Measurements from ENCODE around the gene CSNK1A1. TPM values are rescaled to one million over a fixed set of nuclear protein-coding genes. Genes with fewer than 3 reads are reported as not detected.
"Not testable (repeated sequence)": the region's sequence is repeated elsewhere in the genome, so short reads cannot be mapped to it uniquely, and the experiment has no call there.

Gene CSNK1A1
- total RNA-seq, 1 experiment from 2014 or later: 300 TPM

DNA sequence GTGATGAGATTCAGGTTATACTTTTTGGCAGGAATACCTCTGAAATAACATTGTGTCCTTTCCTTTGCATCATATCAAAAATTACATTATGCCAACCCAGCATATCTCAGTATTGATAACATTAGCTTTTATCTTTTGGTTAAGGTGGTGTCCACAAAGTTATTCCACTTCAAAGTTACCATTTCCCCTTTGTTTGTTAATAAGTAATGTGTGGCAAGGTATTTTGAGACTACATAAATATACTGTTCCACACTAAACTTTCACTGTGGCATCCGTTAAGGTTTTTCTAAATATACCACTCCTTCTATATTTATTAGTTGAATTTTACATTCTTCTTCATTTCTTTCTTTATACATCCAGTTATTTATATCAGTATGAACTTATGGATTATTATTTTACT, 16.0 kb upstream of the CSNK1A1 start:
- H3K9me2 ChIP-seq (ENCODE audit: insufficient read depth): no peaks in the 10 kb centered on the region
- no peak overlapping the region for H2AFZ ChIP-seq
- H4K20me1 ChIP-seq (ENCODE audit: insufficient read depth): no peaks in the 10 kb centered on the region
- no peak overlapping the region for H3K4me3 ChIP-seq
- TF ChIP-seq, protein P1, sequence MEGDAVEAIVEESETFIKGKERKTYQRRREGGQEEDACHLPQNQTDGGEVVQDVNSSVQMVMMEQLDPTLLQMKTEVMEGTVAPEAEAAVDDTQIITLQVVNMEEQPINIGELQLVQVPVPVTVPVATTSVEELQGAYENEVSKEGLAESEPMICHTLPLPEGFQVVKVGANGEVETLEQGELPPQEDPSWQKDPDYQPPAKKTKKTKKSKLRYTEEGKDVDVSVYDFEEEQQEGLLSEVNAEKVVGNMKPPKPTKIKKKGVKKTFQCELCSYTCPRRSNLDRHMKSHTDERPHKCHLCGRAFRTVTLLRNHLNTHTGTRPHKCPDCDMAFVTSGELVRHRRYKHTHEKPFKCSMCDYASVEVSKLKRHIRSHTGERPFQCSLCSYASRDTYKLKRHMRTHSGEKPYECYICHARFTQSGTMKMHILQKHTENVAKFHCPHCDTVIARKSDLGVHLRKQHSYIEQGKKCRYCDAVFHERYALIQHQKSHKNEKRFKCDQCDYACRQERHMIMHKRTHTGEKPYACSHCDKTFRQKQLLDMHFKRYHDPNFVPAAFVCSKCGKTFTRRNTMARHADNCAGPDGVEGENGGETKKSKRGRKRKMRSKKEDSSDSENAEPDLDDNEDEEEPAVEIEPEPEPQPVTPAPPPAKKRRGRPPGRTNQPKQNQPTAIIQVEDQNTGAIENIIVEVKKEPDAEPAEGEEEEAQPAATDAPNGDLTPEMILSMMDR (conservative IDR thresholded peaks at IDR 0.05): no peak
- no peak overlapping the region for H3K27ac ChIP-seq
- 0 out of 2 replicates have a peak, but pooled peaks cover 3% of the 10 kb centered on the region for H3K79me2 ChIP-seq (ENCODE audit: low read depth)
- H3K4me1 ChIP-seq (replicated peaks; ENCODE audit: insufficient read depth): peaks cover 24% of the 10 kb centered on the region
- intact Hi-C loops (cut with micrococcal nuclease; ENCODE audit: unreplicated experiment): loop anchor here (10.0 kb wide), 1 partner anchor 832 kb away; no protein-coding TSS in a partner anchor
- H3K27me3 ChIP-seq (ENCODE audit: insufficient read depth, low read depth): no peaks in the 10 kb centered on the region
- H3F3A ChIP-seq (ENCODE audit: insufficient read depth, low read depth): peaks cover 18% of the 10 kb centered on the region
- CTCF ChIA-PET: no interaction called here
- POLR2A ChIA-PET (ENCODE audit: unreplicated experiment): no interaction called here
- H3K9me3 ChIP-seq (ENCODE audit: insufficient read depth, low read depth): no peaks in the 10 kb centered on the region
- no peaks in the 10 kb centered on the region for H3K36me3 ChIP-seq (ENCODE audit: low read depth)
- BruUV-seq (replicated peaks): no TSS peak
- H3K4me2 ChIP-seq: no peak overlapping the region
- no peak for DNase-seq

DNA sequence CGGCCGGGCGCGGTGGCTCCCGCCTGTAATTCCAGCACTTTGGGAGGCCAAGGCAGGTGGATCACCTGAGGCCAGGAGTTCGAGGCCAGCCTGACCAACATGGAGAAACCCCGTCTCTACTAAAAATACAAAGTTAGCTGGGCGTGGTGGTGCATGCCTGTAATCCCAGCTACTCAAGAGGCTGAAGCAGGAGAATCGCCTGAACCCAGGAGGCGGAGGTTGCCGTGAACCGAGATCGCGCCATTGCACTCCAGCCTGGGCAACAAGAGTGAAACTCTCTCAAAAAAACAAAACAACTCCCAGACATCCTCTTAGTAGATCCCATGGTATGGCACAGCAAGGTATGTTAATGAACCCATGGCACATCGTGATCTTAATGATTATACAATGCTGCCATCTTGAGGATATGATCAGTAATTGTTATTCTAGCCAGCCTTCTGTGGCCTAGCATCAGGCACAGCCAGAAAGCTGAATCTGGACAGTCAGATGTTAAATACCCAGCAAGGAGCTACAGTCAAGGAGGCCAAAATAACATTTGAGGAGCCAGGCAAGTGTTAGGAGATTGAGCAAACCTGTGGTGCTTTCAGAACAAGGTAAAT, 13.4 kb upstream of the CSNK1A1 start:
- TF ChIP-seq, protein P1 (conservative IDR thresholded peaks at IDR 0.05): peak; percentile 84
- ChIA-PET CTCF (interaction anchor here (0.6 to 1.3 kb wide), 5 partner anchors 13 to 197 kb away, joined by 3 to 11 read pairs (median 4); partner anchors contain the start of gene CSNK1A1), POLR2A (ENCODE audit: unreplicated experiment) (interaction anchor here (0.6 kb wide), 2 partner anchors 44 to 197 kb away, joined by 3 read pairs; no protein-coding TSS in a partner anchor)
- Histone ChIP-seq H3K27ac (peak overlapping the region; percentile 97; the same call in 1 of the 2 replicates), H3K4me2 (peak overlapping the region; percentile 48; the same call in 1 of the 2 replicates), H3K4me1 (replicated peaks; ENCODE audit: insufficient read depth) (peaks cover 50% of the 10 kb centered on the region), H3F3A (ENCODE audit: insufficient read depth, low read depth) (peaks cover 43% of the 10 kb centered on the region)
- BruUV-seq (replicated peaks); H3K79me2 ChIP-seq (ENCODE audit: low read depth); H3K4me3 ChIP-seq; H4K20me1 ChIP-seq (ENCODE audit: insufficient read depth); H3K27me3 ChIP-seq (ENCODE audit: insufficient read depth, low read depth); H3K9me2 ChIP-seq (ENCODE audit: insufficient read depth); H3K9me3 ChIP-seq (ENCODE audit: insufficient read depth, low read depth); H2AFZ ChIP-seq; H3K36me3 ChIP-seq (ENCODE audit: low read depth): not testable (repeated sequence)
- intact Hi-C loops (cut with micrococcal nuclease; ENCODE audit: unreplicated experiment): loop anchor here (1.0 to 10.0 kb wide), 10 partner anchors 54 to 1387 kb away; no protein-coding TSS in a partner anchor
- peak; percentile 41 to 80 for DNase-seq

DNA sequence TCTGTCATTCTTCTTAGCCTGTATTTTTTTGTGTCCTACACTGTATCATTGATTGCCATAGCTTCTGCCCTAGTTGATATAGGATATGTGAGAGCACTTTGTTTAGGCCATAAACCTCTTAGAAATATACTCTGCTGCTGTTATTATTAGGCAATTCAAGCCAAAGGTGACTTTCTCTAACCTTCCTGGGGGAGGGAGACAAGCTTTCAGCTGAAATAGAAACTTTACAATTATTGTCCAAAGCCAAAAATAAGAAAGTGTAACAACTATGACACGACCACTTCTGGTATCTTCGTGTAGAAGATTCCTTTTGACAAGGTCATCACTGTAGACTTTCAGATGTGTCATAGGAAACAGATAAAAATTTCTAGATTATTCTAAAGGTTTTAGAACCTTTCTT, 12.2 kb upstream of the CSNK1A1 start:
- POLR2A ChIA-PET (ENCODE audit: unreplicated experiment): interaction anchor here (0.7 kb wide), 1 partner anchor 16 kb away, joined by 3 read pairs; no protein-coding TSS in a partner anchor
- CTCF ChIA-PET: interaction anchor here (0.6 to 2.1 kb wide), 7 partner anchors 12 to 653 kb away, joined by 3 to 13 read pairs (median 6); partner anchors contain the start of gene CSNK1A1
- no peaks in the 10 kb centered on the region for H3K9me3 ChIP-seq (ENCODE audit: insufficient read depth, low read depth)
- intact Hi-C loops (cut with micrococcal nuclease; ENCODE audit: unreplicated experiment): loop anchor here (5.0 to 10.0 kb wide), 4 partner anchors 436 to 1386 kb away; no protein-coding TSS in a partner anchor
- no peaks in the 10 kb centered on the region for H3K27me3 ChIP-seq (ENCODE audit: insufficient read depth, low read depth)
- DNase-seq: no peak
- H3K4me3 ChIP-seq: no peak overlapping the region
- no peaks in the 10 kb centered on the region for H3K36me3 ChIP-seq (ENCODE audit: low read depth)
- TF ChIP-seq, protein P1 (conservative IDR thresholded peaks at IDR 0.05): no peak
- no peak for TF ChIP-seq EZH2 (IDR thresholded peaks at IDR 0.05; ENCODE audit: low read depth)
- H3K4me2 ChIP-seq: peak overlapping the region; percentile 48
- BruUV-seq (replicated peaks): no TSS peak
- H4K20me1 ChIP-seq (ENCODE audit: insufficient read depth): no peaks in the 10 kb centered on the region
- no peaks in the 10 kb centered on the region for H3K9me2 ChIP-seq (ENCODE audit: insufficient read depth)
- 0 out of 2 replicates have a peak, but pooled peaks cover 3% of the 10 kb centered on the region for H3K79me2 ChIP-seq (ENCODE audit: low read depth)
- H3K4me1 ChIP-seq (replicated peaks; ENCODE audit: insufficient read depth): peaks cover 53% of the 10 kb centered on the region
- H2AFZ ChIP-seq: peak overlapping the region; percentile 59
- H3F3A ChIP-seq (ENCODE audit: insufficient read depth, low read depth): peaks cover 43% of the 10 kb centered on the region
- peak overlapping the region; percentile 97 for H3K27ac ChIP-seq
